Endodermal cell (in vitro differentiated cells): ENCODE measurements around the gene MELTF. TPM values are rescaled to one million over a fixed set of nuclear protein-coding genes. Genes with fewer than 3 reads are reported as not detected.
A peak's percentile ranks its signal among the peaks of the same experiment; 100 is the strongest.

Experiments used
- DNase-seq: peaks from one replicate; pipeline ENCODE4 v3.0.0-alpha.2; 2017
- H3K27ac ChIP-seq: 2 replicates; pipeline ENCODE4 v1.5.1; 2013; ENCODE audit warnings: mild to moderate bottlenecking, low read depth, low read length, moderate library complexity
- H3K27me3 ChIP-seq: 2 replicates; pipeline ENCODE4 v1.6.1; 2013; ENCODE audit warnings: mild to moderate bottlenecking, low read length, moderate library complexity; ENCODE audit not compliant: insufficient read depth, control insufficient read depth, poor library complexity, severe bottlenecking
- H3K36me3 ChIP-seq: 2 replicates; pipeline ENCODE4 v1.7.0; 2013; ENCODE audit warnings: mild to moderate bottlenecking, low read length, moderate library complexity; ENCODE audit not compliant: control insufficient read depth, insufficient read depth
- H3K4me1 ChIP-seq: one replicate; pipeline ENCODE4 v1.7.0; 2013; ENCODE audit warnings: low read length; ENCODE audit not compliant: control insufficient read depth, insufficient read depth
- H3K4me3 ChIP-seq: 2 replicates; pipeline ENCODE4 v1.5.1; 2013; ENCODE audit warnings: mild to moderate bottlenecking, low read length, moderate library complexity
- H3K9ac ChIP-seq: 2 replicates; pipeline ENCODE4 v1.6.1; 2013; ENCODE audit warnings: mild to moderate bottlenecking, low read length, moderate library complexity; ENCODE audit not compliant: poor library complexity, severe bottlenecking; ENCODE audit errors: extremely low read depth
- H3K9me3 ChIP-seq: 2 replicates; pipeline ENCODE4 v1.6.1; 2013; ENCODE audit warnings: mild to moderate bottlenecking, low read length, moderate library complexity; ENCODE audit not compliant: control insufficient read depth
- H3K27ac Mint-ChIP-seq: 2 replicates; pipeline ENCODE4 v1.8.0; 2020; ENCODE audit warnings: mixed read lengths
- H3K27me3 Mint-ChIP-seq: 2 replicates; pipeline ENCODE4 v1.8.0; 2021; ENCODE audit warnings: mild to moderate bottlenecking, mixed read lengths; ENCODE audit not compliant: insufficient read depth
- H3K36me3 Mint-ChIP-seq: 2 replicates; pipeline ENCODE4 v1.8.0; 2020; ENCODE audit warnings: low read depth, mixed read lengths
- H3K4me1 Mint-ChIP-seq: 2 replicates; pipeline ENCODE4 v1.8.0; 2020; ENCODE audit warnings: mixed read lengths
- H3K4me3 Mint-ChIP-seq: 2 replicates; pipeline ENCODE4 v1.8.0; 2020; ENCODE audit warnings: mild to moderate bottlenecking, moderate library complexity, mixed read lengths
- H3K9me3 Mint-ChIP-seq: 2 replicates; pipeline ENCODE4 v1.8.0; 2020; ENCODE audit warnings: mild to moderate bottlenecking, mixed read lengths
- CTCF ChIP-seq: fragments of 200-600 bp; sonication (generic); conservative IDR thresholded peaks from 2 replicates; pipeline ENCODE4 v1.5.0; 2021; ENCODE audit warnings: antibody characterized with exemption, mild to moderate bottlenecking
- WGBS, 2 experiments: methylation state at CpG; one replicate each; pipeline versions ENCODE4 v1.1.5 to v1.1.7; 2013; ENCODE audit warnings: missing lambda C conversion rate in 2 of 2, mixed read lengths in 1 of 2; ENCODE audit not compliant: insufficient coverage in 1 of 2, insufficient read length in 1 of 2; 5-methylcytosine and 5-hydroxymethylcytosine counted together
- total RNA-seq, 2 donors: library from RNA; stranded (reverse); fragmentation: NEBNext Ultra II Directional in 1 of 2; extraction: Animal tissue kit (Norgen Biotek cat#: 25700) in 1 of 2; gene quantifications; 2 replicates in 1 of 2; 3 replicates in 1 of 2; pipeline ENCODE4 v1.2.1, GENCODE V29; 2021

MELTF gene
- total RNA-seq, 2 donors from 2014 or later = 11.3 to 15.1 TPM

GRCh38 chr3:197023241-197023997 is 6.2 kb downstream of the MELTF start:
- H3K27ac ChIP-seq = no peak overlapping the region
- H3K27me3 ChIP-seq = peaks cover 7% of the 10 kb centered on the region
- Mint-ChIP-seq H3K9me3 (no peaks in the 10 kb centered on the region), H3K36me3 (peaks cover 5% of the 10 kb centered on the region), H3K4me1 (peaks cover 17% of the 10 kb centered on the region), H3K27me3 (peaks cover 16% of the 10 kb centered on the region), H3K4me3 (no peak overlapping the region), H3K27ac (no peak overlapping the region)
- 85 to 87% methylated on average over 14 to 27 of the region's 27 CpGs for WGBS, 2 experiments
- H3K4me3 ChIP-seq = no peak overlapping the region
- no peaks in the 10 kb centered on the region for H3K36me3 ChIP-seq
- no peaks in the 10 kb centered on the region for H3K9me3 ChIP-seq
- H3K4me1 ChIP-seq = no peaks in the 10 kb centered on the region
- no peak for TF ChIP-seq CTCF
- peak; percentile 43 for DNase-seq
- no peak overlapping the region for H3K9ac ChIP-seq

- no peaks in the 10 kb centered on the region for H3K9me3 Mint-ChIP-seq
- Histone ChIP-seq H3K27ac (no peak overlapping the region), H3K9me3 (no peaks in the 10 kb centered on the region), H3K36me3 (no peaks in the 10 kb centered on the region), H3K4me3 (no peak overlapping the region), H3K4me1 (no peaks in the 10 kb centered on the region), H3K9ac (no peak overlapping the region), H3K27me3 (no peaks in the 10 kb centered on the region)
- DNase-seq = peak; percentile 58
- 61 to 63% methylated on average over 12 to 22 of the region's 22 CpGs for WGBS, 2 experiments
- peaks cover 17% of the 10 kb centered on the region for H3K4me1 Mint-ChIP-seq
- H3K4me3 Mint-ChIP-seq = no peak overlapping the region
- no peak overlapping the region for H3K27ac Mint-ChIP-seq
- TF ChIP-seq CTCF = no peak
- H3K27me3 Mint-ChIP-seq = peaks cover 13% of the 10 kb centered on the region
- peaks cover 5% of the 10 kb centered on the region for H3K36me3 Mint-ChIP-seq
Observed at GRCh38 chr3:197022405-197023231, 7.0 kb downstream of the MELTF start.

- no peak overlapping the region for H3K4me3 ChIP-seq
- Mint-ChIP-seq H3K9me3 (no peaks in the 10 kb centered on the region), H3K27me3 (peaks cover 13% of the 10 kb centered on the region), H3K27ac (no peak overlapping the region), H3K4me1 (peaks cover 17% of the 10 kb centered on the region), H3K36me3 (peaks cover 5% of the 10 kb centered on the region), H3K4me3 (no peak overlapping the region)
- H3K9me3 ChIP-seq = no peaks in the 10 kb centered on the region
- H3K27ac ChIP-seq = no peak overlapping the region
- no peaks in the 10 kb centered on the region for H3K27me3 ChIP-seq
- H3K4me1 ChIP-seq = no peaks in the 10 kb centered on the region
- H3K36me3 ChIP-seq = no peaks in the 10 kb centered on the region
- WGBS, 2 experiments = 89 to 91% methylated on average over 14 to 15 of the region's 15 CpGs
- no peak for DNase-seq
- no peak for TF ChIP-seq CTCF
- H3K9ac ChIP-seq = no peak overlapping the region
Observed at GRCh38 chr3:197021729-197022404, 7.8 kb downstream of the MELTF start.
